GM23338 (cell line): ENCODE data around the gene LONP1. TPM values are rescaled to one million over a fixed set of nuclear protein-coding genes. Genes with fewer than 3 reads are reported as not detected.

Experiments used
- ATAC-seq: fragments of 200-7000 bp; cut with Tn5 transposase; 3 replicates; pipeline ENCODE4 v1.9.1; 2020
- DNase-seq: peaks from one replicate; pipeline ENCODE4 v3.0.0-alpha.2; 2015; ENCODE audit warnings: low spot score
- H2AFZ ChIP-seq: fragments of 200-600 bp; sonication (generic); 2 replicates; pipeline ENCODE4 v1.8.0; 2016; ENCODE audit warnings: antibody characterized with exemption, mild to moderate bottlenecking, moderate library complexity
- H3F3A ChIP-seq: fragments of 200-600 bp; sonication (generic); replicated peaks from 2 replicates; pipeline ENCODE4 v1.8.0; 2017; ENCODE audit warnings: antibody characterized with exemption, mixed run types, low read depth
- H3K27ac ChIP-seq: fragments of 200-600 bp; sonication (generic); 2 replicates; pipeline ENCODE4 v1.6.1; 2016; ENCODE audit warnings: low read depth
- H3K27me3 ChIP-seq: fragments of 200-600 bp; sonication (generic); 2 replicates; pipeline ENCODE4 v1.8.0; 2016; ENCODE audit warnings: mild to moderate bottlenecking, mixed run types, moderate library complexity; ENCODE audit not compliant: insufficient read depth
- H3K36me3 ChIP-seq: fragments of 200-600 bp; sonication (generic); 2 replicates; pipeline ENCODE4 v1.8.0; 2016; ENCODE audit warnings: mild to moderate bottlenecking; ENCODE audit not compliant: insufficient read depth
- H3K4me1 ChIP-seq: fragments of 200-600 bp; sonication (generic); 2 replicates; pipeline ENCODE4 v1.8.0; 2016; ENCODE audit warnings: mild to moderate bottlenecking, moderate library complexity; ENCODE audit not compliant: insufficient read depth
- H3K4me2 ChIP-seq: fragments of 200-600 bp; sonication (generic); 2 replicates; pipeline ENCODE4 v1.7.1; 2017; ENCODE audit warnings: mixed run types
- H3K4me3 ChIP-seq: fragments of 200-600 bp; sonication (generic); 2 replicates; pipeline ENCODE4 v1.6.1; 2016; ENCODE audit warnings: mixed run types
- H3K79me2 ChIP-seq: fragments of 200-600 bp; sonication (generic); replicated peaks from 2 replicates; pipeline ENCODE4 v1.8.0; 2017; ENCODE audit warnings: mild to moderate bottlenecking; ENCODE audit not compliant: insufficient read depth
- H3K9me2 ChIP-seq: fragments of 200-600 bp; sonication (generic); 2 replicates; pipeline ENCODE4 v1.8.0; 2017; ENCODE audit not compliant: insufficient read depth
- H4K20me1 ChIP-seq: fragments of 200-600 bp; sonication (generic); replicated peaks from 2 replicates; pipeline ENCODE4 v1.8.0; 2017; ENCODE audit warnings: mild to moderate bottlenecking; ENCODE audit not compliant: insufficient read depth
- H3K27ac Mint-ChIP-seq: 2 replicates; pipeline ENCODE4 v1.8.0; 2020; ENCODE audit warnings: inconsistent platforms, mild to moderate bottlenecking, moderate library complexity, mixed read lengths
- H3K27me3 Mint-ChIP-seq: 3 replicates; pipeline ENCODE4 v1.8.0; 2022; ENCODE audit warnings: low read depth, mild to moderate bottlenecking, moderate library complexity, mixed read lengths, inconsistent platforms; ENCODE audit not compliant: insufficient read depth, poor library complexity
- H3K36me3 Mint-ChIP-seq: 3 replicates; pipeline ENCODE4 v1.8.0; 2021; ENCODE audit warnings: low read depth, mild to moderate bottlenecking, inconsistent platforms, moderate library complexity, mixed read lengths
- H3K4me1 Mint-ChIP-seq: 3 replicates; pipeline ENCODE4 v1.8.0; 2020; ENCODE audit warnings: mild to moderate bottlenecking, inconsistent platforms, mixed read lengths
- H3K4me3 Mint-ChIP-seq: 3 replicates; pipeline ENCODE4 v1.8.0; 2021; ENCODE audit warnings: moderate library complexity, mild to moderate bottlenecking, inconsistent platforms, mixed read lengths
- H3K9me3 Mint-ChIP-seq: 3 replicates; pipeline ENCODE4 v1.8.0; 2020; ENCODE audit warnings: moderate library complexity, mild to moderate bottlenecking, inconsistent platforms, mixed read lengths
- CREB1 ChIP-seq: fragments of 250-450 bp; sonication (Bioruptor Pico); IDR thresholded peaks from 2 replicates; pipeline ENCODE4 v1.5.0; 2020; ENCODE audit warnings: low read depth, mild to moderate bottlenecking, moderate library complexity
- CTCF ChIP-seq, 2 experiments: fragments of 200-600 bp in 1 of 2; sonication (generic) in 1 of 2; conservative IDR thresholded peaks; 2 replicates each; pipeline versions ENCODE4 v1.5.1 to v1.6.1; 2016 to 2017; ENCODE audit warnings: antibody characterized with exemption in 2 of 2, low read depth in 2 of 2, mild to moderate bottlenecking in 2 of 2, moderate library complexity in 1 of 2
- EZH2phosphoT487 ChIP-seq: fragments of 200-600 bp; sonication (generic); IDR thresholded peaks from one replicate; pipeline ENCODE4 v1.8.1; 2018; ENCODE audit warnings: antibody characterized with exemption; ENCODE audit not compliant: unreplicated experiment
- JUNB ChIP-seq: IDR thresholded peaks from one replicate; pipeline ENCODE4 v1.6.1; 2016; ENCODE audit warnings: antibody characterized with exemption; ENCODE audit not compliant: unreplicated experiment
- POLR2AphosphoS5 ChIP-seq: IDR thresholded peaks from 2 replicates; pipeline ENCODE4 v1.6.1; 2016; ENCODE audit warnings: antibody characterized with exemption, low read depth
- ZNF114 ChIP-seq: fragments of 250-450 bp; sonication (Bioruptor Pico); IDR thresholded peaks from 2 replicates; pipeline ENCODE4 v1.5.0; 2020; ENCODE audit warnings: mild to moderate bottlenecking, moderate library complexity
- polyA plus RNA-seq: library from polyadenylated mRNA; unstranded; fragments of >200 nt; fragmentation: Nextera tagmentation; extraction: Ambion mirVana; gene quantifications from 2 replicates; pipeline ENCODE4 v1.2.1, GENCODE V29; 2016
- total RNA-seq: library from RNA; depleted of rRNA; stranded (reverse); fragments of >200 nt; shearing (Covaris generic); gene quantifications from 2 replicates; pipeline ENCODE4 v1.2.3, GENCODE V29; 2014
- TF ChIP-seq, protein P1 (sequence below): IDR thresholded peaks from 2 replicates; pipeline ENCODE4 v1.6.1; 2016; ENCODE audit warnings: antibody characterized with exemption
- TF ChIP-seq, protein P2 (sequence below): fragments of 250-450 bp; sonication (Bioruptor Pico); IDR thresholded peaks from 2 replicates; pipeline ENCODE4 v1.5.0; 2020; ENCODE audit warnings: mild to moderate bottlenecking, moderate library complexity

LONP1 gene
- total and polyA plus RNA-seq, 2 experiments from 2014 or later, result 68.6 to 137 TPM

- H3K27ac ChIP-seq, result no peak overlapping the region
These were observed 67.7 kb downstream of the LONP1 start for GRCh38 chr19:5652261-5652660.

DNA sequence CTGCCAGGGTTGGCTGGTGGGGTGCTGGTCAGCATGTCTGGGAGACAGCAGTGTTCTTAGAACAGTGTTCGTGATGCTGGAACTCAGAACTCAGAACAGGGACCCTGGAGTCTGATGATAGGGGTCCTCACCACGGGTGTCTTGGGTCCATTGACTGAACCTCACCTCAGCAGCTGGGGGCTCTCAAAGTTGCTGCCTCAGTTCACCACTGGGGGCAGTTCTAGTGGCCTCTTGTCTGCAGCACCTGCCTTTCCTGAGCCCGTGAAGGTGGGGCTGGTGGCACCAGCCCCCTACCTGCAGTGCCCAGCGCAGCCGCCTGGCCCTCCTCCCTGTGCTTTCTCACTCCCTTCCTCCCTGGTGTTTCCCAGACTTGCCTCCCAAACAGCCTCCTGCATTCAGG, 68.6 kb downstream of the LONP1 start:
- Histone ChIP-seq H3K36me3 (peaks cover 51% of the 10 kb centered on the region), H3F3A (peaks cover 18% of the 10 kb centered on the region), H3K4me2 (no peak overlapping the region), H3K79me2 (peaks cover 19% of the 10 kb centered on the region), H2AFZ (no peak overlapping the region), H3K4me1 (no peaks in the 10 kb centered on the region), H3K9me2 (no peaks in the 10 kb centered on the region), H3K4me3 (no peak overlapping the region), H4K20me1 (peaks cover 33% of the 10 kb centered on the region), H3K27ac (no peak overlapping the region), H3K27me3 (no peaks in the 10 kb centered on the region)
- Mint-ChIP-seq H3K4me1 (no peaks in the 10 kb centered on the region), H3K9me3 (no peaks in the 10 kb centered on the region), H3K4me3 (no peak overlapping the region), H3K36me3 (peaks cover 88% of the 10 kb centered on the region), H3K27ac (no peak overlapping the region), H3K27me3 (peaks cover 2% of the 10 kb centered on the region)
- DNase-seq (peak; percentile 17), ATAC-seq (peak; percentile 69)
- TF ChIP-seq, protein P1, sequence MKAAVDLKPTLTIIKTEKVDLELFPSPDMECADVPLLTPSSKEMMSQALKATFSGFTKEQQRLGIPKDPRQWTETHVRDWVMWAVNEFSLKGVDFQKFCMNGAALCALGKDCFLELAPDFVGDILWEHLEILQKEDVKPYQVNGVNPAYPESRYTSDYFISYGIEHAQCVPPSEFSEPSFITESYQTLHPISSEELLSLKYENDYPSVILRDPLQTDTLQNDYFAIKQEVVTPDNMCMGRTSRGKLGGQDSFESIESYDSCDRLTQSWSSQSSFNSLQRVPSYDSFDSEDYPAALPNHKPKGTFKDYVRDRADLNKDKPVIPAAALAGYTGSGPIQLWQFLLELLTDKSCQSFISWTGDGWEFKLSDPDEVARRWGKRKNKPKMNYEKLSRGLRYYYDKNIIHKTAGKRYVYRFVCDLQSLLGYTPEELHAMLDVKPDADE, result no peak
- TF ChIP-seq EZH2phosphoT487 (no peak), POLR2AphosphoS5 (no peak), CREB1 (no peak), CTCF (conservative IDR thresholded peaks at IDR 0.05; ENCODE audit: low read depth in 2 of 2) (peak in 1 of 2 experiments; percentile 3; a peak in 1 of 4 replicates)
- TF ChIP-seq, protein P2, sequence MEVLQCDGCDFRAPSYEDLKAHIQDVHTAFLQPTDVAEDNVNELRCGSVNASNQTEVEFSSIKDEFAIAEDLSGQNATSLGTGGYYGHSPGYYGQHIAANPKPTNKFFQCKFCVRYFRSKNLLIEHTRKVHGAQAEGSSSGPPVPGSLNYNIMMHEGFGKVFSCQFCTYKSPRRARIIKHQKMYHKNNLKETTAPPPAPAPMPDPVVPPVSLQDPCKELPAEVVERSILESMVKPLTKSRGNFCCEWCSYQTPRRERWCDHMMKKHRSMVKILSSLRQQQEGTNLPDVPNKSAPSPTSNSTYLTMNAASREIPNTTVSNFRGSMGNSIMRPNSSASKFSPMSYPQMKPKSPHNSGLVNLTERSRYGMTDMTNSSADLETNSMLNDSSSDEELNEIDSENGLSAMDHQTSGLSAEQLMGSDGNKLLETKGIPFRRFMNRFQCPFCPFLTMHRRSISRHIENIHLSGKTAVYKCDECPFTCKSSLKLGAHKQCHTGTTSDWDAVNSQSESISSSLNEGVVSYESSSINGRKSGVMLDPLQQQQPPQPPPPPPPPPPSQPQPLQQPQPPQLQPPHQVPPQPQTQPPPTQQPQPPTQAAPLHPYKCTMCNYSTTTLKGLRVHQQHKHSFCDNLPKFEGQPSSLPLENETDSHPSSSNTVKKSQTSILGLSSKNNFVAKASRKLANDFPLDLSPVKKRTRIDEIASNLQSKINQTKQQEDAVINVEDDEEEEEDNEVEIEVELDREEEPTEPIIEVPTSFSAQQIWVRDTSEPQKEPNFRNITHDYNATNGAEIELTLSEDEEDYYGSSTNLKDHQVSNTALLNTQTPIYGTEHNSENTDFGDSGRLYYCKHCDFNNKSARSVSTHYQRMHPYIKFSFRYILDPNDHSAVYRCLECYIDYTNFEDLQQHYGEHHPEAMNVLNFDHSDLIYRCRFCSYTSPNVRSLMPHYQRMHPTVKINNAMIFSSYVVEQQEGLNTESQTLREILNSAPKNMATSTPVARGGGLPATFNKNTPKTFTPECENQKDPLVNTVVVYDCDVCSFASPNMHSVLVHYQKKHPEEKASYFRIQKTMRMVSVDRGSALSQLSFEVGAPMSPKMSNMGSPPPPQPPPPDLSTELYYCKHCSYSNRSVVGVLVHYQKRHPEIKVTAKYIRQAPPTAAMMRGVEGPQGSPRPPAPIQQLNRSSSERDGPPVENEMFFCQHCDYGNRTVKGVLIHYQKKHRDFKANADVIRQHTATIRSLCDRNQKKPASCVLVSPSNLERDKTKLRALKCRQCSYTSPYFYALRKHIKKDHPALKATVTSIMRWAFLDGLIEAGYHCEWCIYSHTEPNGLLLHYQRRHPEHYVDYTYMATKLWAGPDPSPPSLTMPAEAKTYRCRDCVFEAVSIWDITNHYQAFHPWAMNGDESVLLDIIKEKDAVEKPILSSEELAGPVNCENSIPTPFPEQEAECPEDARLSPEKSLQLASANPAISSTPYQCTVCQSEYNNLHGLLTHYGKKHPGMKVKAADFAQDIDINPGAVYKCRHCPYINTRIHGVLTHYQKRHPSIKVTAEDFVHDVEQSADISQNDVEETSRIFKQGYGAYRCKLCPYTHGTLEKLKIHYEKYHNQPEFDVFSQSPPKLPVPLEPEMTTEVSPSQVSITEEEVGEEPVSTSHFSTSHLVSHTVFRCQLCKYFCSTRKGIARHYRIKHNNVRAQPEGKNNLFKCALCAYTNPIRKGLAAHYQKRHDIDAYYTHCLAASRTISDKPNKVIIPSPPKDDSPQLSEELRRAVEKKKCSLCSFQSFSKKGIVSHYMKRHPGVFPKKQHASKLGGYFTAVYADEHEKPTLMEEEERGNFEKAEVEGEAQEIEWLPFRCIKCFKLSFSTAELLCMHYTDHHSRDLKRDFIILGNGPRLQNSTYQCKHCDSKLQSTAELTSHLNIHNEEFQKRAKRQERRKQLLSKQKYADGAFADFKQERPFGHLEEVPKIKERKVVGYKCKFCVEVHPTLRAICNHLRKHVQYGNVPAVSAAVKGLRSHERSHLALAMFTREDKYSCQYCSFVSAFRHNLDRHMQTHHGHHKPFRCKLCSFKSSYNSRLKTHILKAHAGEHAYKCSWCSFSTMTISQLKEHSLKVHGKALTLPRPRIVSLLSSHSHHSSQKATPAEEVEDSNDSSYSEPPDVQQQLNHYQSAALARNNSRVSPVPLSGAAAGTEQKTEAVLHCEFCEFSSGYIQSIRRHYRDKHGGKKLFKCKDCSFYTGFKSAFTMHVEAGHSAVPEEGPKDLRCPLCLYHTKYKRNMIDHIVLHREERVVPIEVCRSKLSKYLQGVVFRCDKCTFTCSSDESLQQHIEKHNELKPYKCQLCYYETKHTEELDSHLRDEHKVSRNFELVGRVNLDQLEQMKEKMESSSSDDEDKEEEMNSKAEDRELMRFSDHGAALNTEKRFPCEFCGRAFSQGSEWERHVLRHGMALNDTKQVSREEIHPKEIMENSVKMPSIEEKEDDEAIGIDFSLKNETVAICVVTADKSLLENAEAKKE (CRISPR knock-in tag), result no peak

More at GRCh38 chr19:5652261-5652660, 67.7 kb downstream of the LONP1 start:
- ATAC-seq, result no peak
- Mint-ChIP-seq H3K27ac (no peak overlapping the region), H3K4me1 (no peaks in the 10 kb centered on the region), H3K36me3 (peaks cover 85% of the 10 kb centered on the region), H3K4me3 (no peak overlapping the region), H3K9me3 (no peaks in the 10 kb centered on the region), H3K27me3 (peaks cover 2% of the 10 kb centered on the region)
- H3K27me3 ChIP-seq, result no peaks in the 10 kb centered on the region
- no peak overlapping the region for H3K4me3 ChIP-seq
- H3K36me3 ChIP-seq, result peaks cover 49% of the 10 kb centered on the region
- peaks cover 13% of the 10 kb centered on the region; the same call in 1 of the 2 replicates for H3F3A ChIP-seq
- H2AFZ ChIP-seq, result no peak overlapping the region
- H4K20me1 ChIP-seq, result peaks cover 27% of the 10 kb centered on the region
- DNase-seq, result no peak
- peak in 1 of 2 experiments; percentile 23; a peak in 2 of 4 replicates for TF ChIP-seq CTCF (conservative IDR thresholded peaks at IDR 0.05; ENCODE audit: low read depth in 2 of 2)
- TF ChIP-seq JUNB, result no peak
- TF ChIP-seq ZNF114, result no peak
- TF ChIP-seq EZH2phosphoT487, result no peak
- H3K9me2 ChIP-seq, result no peaks in the 10 kb centered on the region
- peaks cover 14% of the 10 kb centered on the region; the same call in 1 of the 2 replicates for H3K79me2 ChIP-seq
- H3K4me1 ChIP-seq, result no peaks in the 10 kb centered on the region
- no peak overlapping the region for H3K4me2 ChIP-seq
